HG03039 (cell line): ENCODE measurements around the gene FOXL1.

Experiments used
- ATAC-seq: cut with Tn5 transposase; IDR thresholded peaks from one replicate; pipeline ENCODE4 v1.9.1; 2021; ENCODE audit warnings: mild to moderate bottlenecking, moderate library complexity; ENCODE audit not compliant: unreplicated experiment

Gene FOXL1

GRCh38 chr16:86549076-86549892 is 29.1 kb upstream of the FOXL1 start:
- no peak for ATAC-seq

GRCh38 chr16:86549893-86550190 is 28.5 kb upstream of the FOXL1 start:
- no peak for ATAC-seq

GRCh38 chr16:86550281-86550680 is 28.1 kb upstream of the FOXL1 start:
- no peak for ATAC-seq

- no peak for ATAC-seq
Measured at GRCh38 chr16:86553356-86553755, 25.0 kb upstream of the FOXL1 start.

GRCh38 chr16:86554599-86554916 is 23.8 kb upstream of the FOXL1 start:
- no peak for ATAC-seq

- peak; percentile 81 for ATAC-seq
Measured at GRCh38 chr16:86554917-86555703, 23.2 kb upstream of the FOXL1 start, which contains the start of gene MTHFSD. Gene MTHFSD (minus strand): TSS chr16:86555235. CDS start chr16:86555184, 51 bp downstream.

- ATAC-seq, result no peak
Measured at GRCh38 chr16:86555704-86556075, 22.7 kb upstream of the FOXL1 start.

- no peak for ATAC-seq
Measured at GRCh38 chr16:86556576-86556975, 21.8 kb upstream of the FOXL1 start.

GRCh38 chr16:86557587-86557986 is 20.8 kb upstream of the FOXL1 start:
- ATAC-seq, result no peak

- ATAC-seq, result no peak
Measured at GRCh38 chr16:86558355-86559193, 19.8 kb upstream of the FOXL1 start.

- ATAC-seq, result no peak
Measured at GRCh38 chr16:86559802-86560305, 18.5 kb upstream of the FOXL1 start.

GRCh38 chr16:86562356-86562755 is 16.0 kb upstream of the FOXL1 start:
- ATAC-seq, result no peak

- no peak for ATAC-seq
Measured at GRCh38 chr16:86563469-86564345, 14.6 kb upstream of the FOXL1 start.

GRCh38 chr16:86565181-86565631 is 13.1 kb upstream of the FOXL1 start:
- ATAC-seq, result no peak

- no peak for ATAC-seq
Measured at GRCh38 chr16:86565644-86566511, 12.5 kb upstream of the FOXL1 start.

- no peak for ATAC-seq
Measured at GRCh38 chr16:86566601-86566965, 11.8 kb upstream of the FOXL1 start, which contains the start of gene FOXC2. Gene FOXC2 (plus strand): TSS chr16:86566829. CDS start chr16:86567336, 507 bp downstream.

- no peak for ATAC-seq
Measured at GRCh38 chr16:86566966-86567700, 11.2 kb upstream of the FOXL1 start.

- no peak for ATAC-seq
Measured at GRCh38 chr16:86567701-86568581, 10.4 kb upstream of the FOXL1 start.
